ENCODE data around the gene OBSL1.

The OBSL1 gene

DNA sequence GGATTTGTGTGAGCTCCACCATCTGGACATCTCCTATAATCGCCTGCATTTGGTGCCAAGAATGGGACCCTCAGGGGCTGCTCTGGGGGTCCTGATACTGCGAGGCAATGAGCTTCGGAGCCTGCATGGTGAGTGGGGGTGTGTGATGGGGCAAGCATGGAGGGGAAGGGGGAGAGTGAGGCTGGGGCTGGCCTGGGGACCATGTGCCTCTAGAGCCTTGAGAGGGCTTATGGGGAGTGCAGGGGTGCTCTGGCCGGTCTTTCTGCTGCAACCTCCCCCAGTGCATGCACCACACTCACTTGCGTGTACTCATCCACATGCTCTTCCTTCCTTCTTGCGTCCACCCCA is 34.2 kb upstream of the OBSL1 start:
- Histone ChIP-seq H3K4me3 (ENCODE audit: low read depth, low read length) (no peak overlapping the region), H3K27ac (no peak overlapping the region), H3K27me3 (replicated peaks) (no peaks in the 10 kb centered on the region), H3K36me3 (replicated peaks) (peaks cover 13% of the 10 kb centered on the region)
- DNase-seq = no peak
- TF ChIP-seq, protein P1, sequence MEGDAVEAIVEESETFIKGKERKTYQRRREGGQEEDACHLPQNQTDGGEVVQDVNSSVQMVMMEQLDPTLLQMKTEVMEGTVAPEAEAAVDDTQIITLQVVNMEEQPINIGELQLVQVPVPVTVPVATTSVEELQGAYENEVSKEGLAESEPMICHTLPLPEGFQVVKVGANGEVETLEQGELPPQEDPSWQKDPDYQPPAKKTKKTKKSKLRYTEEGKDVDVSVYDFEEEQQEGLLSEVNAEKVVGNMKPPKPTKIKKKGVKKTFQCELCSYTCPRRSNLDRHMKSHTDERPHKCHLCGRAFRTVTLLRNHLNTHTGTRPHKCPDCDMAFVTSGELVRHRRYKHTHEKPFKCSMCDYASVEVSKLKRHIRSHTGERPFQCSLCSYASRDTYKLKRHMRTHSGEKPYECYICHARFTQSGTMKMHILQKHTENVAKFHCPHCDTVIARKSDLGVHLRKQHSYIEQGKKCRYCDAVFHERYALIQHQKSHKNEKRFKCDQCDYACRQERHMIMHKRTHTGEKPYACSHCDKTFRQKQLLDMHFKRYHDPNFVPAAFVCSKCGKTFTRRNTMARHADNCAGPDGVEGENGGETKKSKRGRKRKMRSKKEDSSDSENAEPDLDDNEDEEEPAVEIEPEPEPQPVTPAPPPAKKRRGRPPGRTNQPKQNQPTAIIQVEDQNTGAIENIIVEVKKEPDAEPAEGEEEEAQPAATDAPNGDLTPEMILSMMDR (IDR thresholded peaks at IDR 0.05; ENCODE audit: low read depth, low read length, missing control alignments) = no peak
- in situ Hi-C loops (cut with HindIII; ENCODE audit: low pct_ligation_motif_present, low sequenced_read_pairs) = no loop called here

DNA sequence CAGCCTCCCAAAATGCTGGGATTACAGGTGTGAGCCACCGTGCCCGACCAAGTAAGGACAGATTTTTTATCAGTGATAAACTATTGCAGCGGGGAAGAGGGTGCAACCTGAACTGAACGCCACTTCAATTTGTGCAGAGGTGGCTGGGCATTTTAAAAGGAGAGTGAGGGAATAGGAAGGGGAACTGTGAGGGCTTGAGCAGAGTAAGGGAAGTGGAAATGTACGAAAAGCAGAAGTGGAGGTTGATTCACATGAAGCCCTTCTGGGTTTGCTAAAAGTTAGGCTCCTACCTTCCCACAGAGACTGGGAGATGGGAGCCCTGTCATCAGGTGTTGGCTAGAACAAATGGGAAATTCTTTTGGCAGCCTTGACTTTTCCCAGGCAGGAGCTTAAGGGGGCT is 32.4 kb upstream of the OBSL1 start:
- Histone ChIP-seq H3K27ac (no peak overlapping the region), H3K4me3 (ENCODE audit: low read depth, low read length) (no peak overlapping the region), H3K36me3 (replicated peaks) (peaks cover 13% of the 10 kb centered on the region), H3K27me3 (replicated peaks) (no peaks in the 10 kb centered on the region)
- TF ChIP-seq, protein P1 (IDR thresholded peaks at IDR 0.05; ENCODE audit: low read depth, low read length, missing control alignments) = no peak
- in situ Hi-C loops (cut with HindIII; ENCODE audit: low pct_ligation_motif_present, low sequenced_read_pairs) = no loop called here
- DNase-seq = no peak

DNA sequence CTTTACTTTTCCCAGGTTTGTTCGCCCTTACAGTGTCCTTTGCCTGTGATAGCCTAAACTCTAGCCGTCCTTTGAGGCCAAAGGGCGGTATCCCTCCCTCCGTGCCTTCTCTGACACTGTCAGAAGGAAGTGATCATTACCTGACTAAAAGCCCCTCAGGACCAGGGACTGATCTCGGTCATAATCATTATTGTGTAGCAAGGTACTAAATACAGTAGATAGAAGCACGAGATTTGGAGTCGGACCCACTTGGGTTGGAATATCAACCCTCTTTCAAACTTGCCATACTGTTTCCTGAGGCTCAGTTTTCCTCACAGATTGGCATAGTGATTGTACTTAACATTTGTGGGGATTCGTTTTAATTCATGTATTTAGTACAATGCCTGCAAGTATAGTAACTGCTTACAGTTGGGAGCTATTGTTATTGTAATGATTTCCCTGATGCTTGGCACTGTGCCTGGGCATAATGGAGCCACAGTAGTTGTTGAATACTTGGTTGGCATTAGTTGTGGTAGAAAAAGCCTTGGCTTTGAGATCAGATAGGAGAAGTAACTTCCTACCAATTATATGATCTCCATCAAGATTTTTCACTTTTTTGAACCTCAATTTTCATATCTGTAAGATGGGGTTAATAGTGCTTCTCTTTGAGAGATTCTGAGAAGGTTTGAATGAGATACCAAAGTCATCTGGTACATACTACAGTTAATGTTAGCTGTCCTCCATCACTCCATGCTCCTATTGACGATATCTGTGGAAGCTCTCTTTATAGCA is 27.2 kb upstream of the OBSL1 start:
- Histone ChIP-seq H3K36me3 (replicated peaks) (no peaks in the 10 kb centered on the region), H3K27ac (peak overlapping the region; percentile 83), H3K4me3 (ENCODE audit: low read depth, low read length) (peak overlapping the region; percentile 90), H3K27me3 (replicated peaks) (no peaks in the 10 kb centered on the region)
- TF ChIP-seq, protein P1 (IDR thresholded peaks at IDR 0.05; ENCODE audit: low read depth, low read length, missing control alignments) = no peak
- DNase-seq = no peak
- in situ Hi-C loops (cut with HindIII; ENCODE audit: low pct_ligation_motif_present, low sequenced_read_pairs) = no loop called here

DNA sequence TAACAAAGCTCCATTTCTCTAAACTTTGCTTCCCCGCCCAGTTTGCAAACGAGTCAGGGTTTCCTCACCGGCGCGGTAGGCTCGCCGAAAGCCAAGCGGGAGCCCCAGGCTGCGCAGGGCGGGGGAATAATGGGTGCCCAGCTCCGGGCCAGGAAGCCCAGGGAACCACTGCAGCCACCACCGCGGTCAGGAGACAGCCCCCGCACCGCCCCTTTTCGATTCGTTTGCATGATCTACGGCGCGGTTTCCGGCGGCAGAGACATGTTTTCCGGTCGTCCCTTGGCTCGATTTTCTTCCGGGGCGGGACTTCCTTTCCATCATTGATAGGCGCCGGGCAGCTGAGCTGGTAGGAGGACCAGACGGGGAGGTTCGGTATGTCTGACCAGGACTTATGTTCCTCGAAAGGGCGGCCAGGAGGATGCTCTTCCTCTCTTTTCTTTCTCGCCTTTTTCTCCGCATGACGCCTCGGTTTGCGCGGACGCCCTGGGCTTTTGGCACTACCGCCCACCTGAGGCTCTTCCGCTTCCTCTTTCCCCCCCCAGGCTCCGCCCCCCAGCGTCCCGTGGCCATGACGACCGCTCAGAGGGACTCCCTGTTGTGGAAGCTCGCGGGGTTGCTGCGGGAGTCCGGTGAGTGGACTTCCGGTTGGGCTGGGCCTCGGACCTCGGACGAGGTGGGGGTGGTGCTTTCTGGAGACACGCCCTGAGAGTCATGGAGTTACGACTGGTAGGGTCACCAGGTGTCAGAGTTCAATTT is 26.4 kb upstream of the OBSL1 start, which contains the start of gene STK11IP:
TSS of gene STK11IP (plus strand) at position 306 of the 756 bp plus-strand sequence. CDS start at position 569, 263 bp downstream.
- TF ChIP-seq, protein P1 (IDR thresholded peaks at IDR 0.05; ENCODE audit: low read depth, low read length, missing control alignments) = no peak

DNA sequence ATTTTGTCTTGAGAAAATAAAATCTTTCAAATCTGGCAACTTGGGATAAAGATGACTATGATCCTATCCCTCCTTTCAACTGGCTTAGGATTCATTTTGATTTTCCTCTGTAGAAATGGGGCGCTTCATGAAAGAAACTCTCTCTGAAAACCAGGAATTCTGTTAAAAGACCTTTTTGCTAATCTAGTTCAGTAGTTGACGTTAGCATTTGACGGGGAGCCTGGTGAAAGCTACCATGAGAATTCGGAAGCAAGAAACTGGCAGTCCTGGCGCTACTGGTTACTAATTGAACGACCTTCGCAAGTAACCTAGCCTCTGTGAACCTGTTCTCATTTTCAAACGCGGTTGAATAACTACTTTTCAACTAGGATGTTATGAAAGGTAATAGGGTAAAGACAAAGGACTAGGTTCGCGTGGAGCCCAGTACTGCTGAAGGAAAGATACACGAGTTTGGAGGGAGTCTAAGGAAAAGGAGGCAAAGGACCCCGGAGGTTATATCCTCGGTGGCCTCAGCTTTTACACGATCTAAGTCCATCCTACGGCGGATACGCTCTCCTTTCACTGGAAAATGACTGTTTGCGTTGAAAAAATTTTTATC is 25.7 kb upstream of the OBSL1 start:
- Histone ChIP-seq H3K27ac (peak overlapping the region; percentile 83), H3K36me3 (replicated peaks) (no peaks in the 10 kb centered on the region), H3K4me3 (ENCODE audit: low read depth, low read length) (peak overlapping the region; percentile 90), H3K27me3 (replicated peaks) (no peaks in the 10 kb centered on the region)
- in situ Hi-C loops (cut with HindIII; ENCODE audit: low pct_ligation_motif_present, low sequenced_read_pairs) = no loop called here
- peak; percentile 18 for DNase-seq
- TF ChIP-seq, protein P1 (IDR thresholded peaks at IDR 0.05; ENCODE audit: low read depth, low read length, missing control alignments) = no peak

More for the DNA sequence above, 26.4 kb upstream of the OBSL1 start, which contains the start of gene STK11IP:
- Histone ChIP-seq H3K27me3 (replicated peaks) (no peaks in the 10 kb centered on the region), H3K36me3 (replicated peaks) (no peaks in the 10 kb centered on the region), H3K27ac (peak within 1 kb of the TSS; percentile 83), H3K4me3 (ENCODE audit: low read depth, low read length) (peak within 1 kb of the TSS; percentile 90)
- in situ Hi-C loops (cut with HindIII; ENCODE audit: low pct_ligation_motif_present, low sequenced_read_pairs) = no loop called here
- DNase-seq = peak; percentile 97

Measured in brain microvascular endothelial cell (primary cell).